CD4-positive, alpha-beta T cell treated with Interferon alpha-2 for 1 hour (primary cell): Measurements from ENCODE around the gene MERTK.
"Not testable (repeated sequence)": the region's sequence is repeated elsewhere in the genome, so short reads cannot be mapped to it uniquely, and the experiment has no call there.

Experiments used
- DNase-seq, 2 donors: peaks; one replicate each; pipeline ENCODE4 v3.0.0-alpha.2; 2020 to 2022

The MERTK gene

GRCh38 chr2:112019569-112019982, 121.2 kb downstream of the MERTK start:
- no peak for DNase-seq

- DNase-seq = no peak
Observed at GRCh38 chr2:112020561-112020960, 122.2 kb downstream of the MERTK start.

- no peak for DNase-seq
Observed at GRCh38 chr2:112021290-112021689, 122.9 kb downstream of the MERTK start.

- no peak for DNase-seq
Observed at GRCh38 chr2:112021781-112022231, 123.4 kb downstream of the MERTK start.

GRCh38 chr2:112023707-112024106, 125.3 kb downstream of the MERTK start:
- DNase-seq = no peak

- DNase-seq = no peak
Observed at GRCh38 chr2:112024231-112024630, 125.8 kb downstream of the MERTK start.

GRCh38 chr2:112024896-112025491, 126.6 kb downstream of the MERTK start:
- no peak for DNase-seq

- DNase-seq = no peak
Observed at GRCh38 chr2:112026509-112026908, 128.1 kb downstream of the MERTK start.

GRCh38 chr2:112027767-112028166, 129.4 kb downstream of the MERTK start:
- no peak for DNase-seq

- DNase-seq = no peak
Observed at GRCh38 chr2:112029164-112029563, 130.8 kb downstream of the MERTK start.

- no peak for DNase-seq
Observed at GRCh38 chr2:112031473-112032223, 133.2 kb downstream of the MERTK start.

GRCh38 chr2:112032224-112032586, 133.8 kb downstream of the MERTK start:
- DNase-seq = no peak

GRCh38 chr2:112032689-112033465, 134.5 kb downstream of the MERTK start:
- no peak for DNase-seq

- no peak for DNase-seq
Observed at GRCh38 chr2:112033600-112033999, 135.2 kb downstream of the MERTK start.

- DNase-seq = no peak
Observed at GRCh38 chr2:112034924-112035323, 136.5 kb downstream of the MERTK start.

- no peak for DNase-seq
Observed at GRCh38 chr2:112035786-112036185, 137.4 kb downstream of the MERTK start.

GRCh38 chr2:112039556-112039955, 141.1 kb downstream of the MERTK start:
- not testable (repeated sequence) for DNase-seq

- DNase-seq = not testable (repeated sequence)
Observed at GRCh38 chr2:112040066-112040465, 141.7 kb downstream of the MERTK start.

- DNase-seq = not testable (repeated sequence)
Observed at GRCh38 chr2:112041460-112041859, 143.1 kb downstream of the MERTK start.

- DNase-seq = no peak
Observed at GRCh38 chr2:112045446-112046014, 147.1 kb downstream of the MERTK start.

- DNase-seq = no peak
Observed at GRCh38 chr2:112046231-112046630, 147.8 kb downstream of the MERTK start.

GRCh38 chr2:112047537-112048235, 149.3 kb downstream of the MERTK start:
- no peak for DNase-seq

GRCh38 chr2:112048236-112048592, 149.8 kb downstream of the MERTK start:
- DNase-seq = no peak
